HG03520 (cell line): ENCODE data around the gene MUTYH.
"Not testable (repeated sequence)": the region's sequence is repeated elsewhere in the genome, so short reads cannot be mapped to it uniquely, and the experiment has no call there.

ENCODE experiments used
- ATAC-seq: cut with Tn5 transposase; IDR thresholded peaks from one replicate; pipeline ENCODE4 v1.9.1; 2021; ENCODE audit warnings: mild to moderate bottlenecking, moderate library complexity; ENCODE audit not compliant: unreplicated experiment

The MUTYH gene

GRCh38 chr1:45325851-45326506 is 14.3 kb downstream of the MUTYH start:
- no peak for ATAC-seq

DNA sequence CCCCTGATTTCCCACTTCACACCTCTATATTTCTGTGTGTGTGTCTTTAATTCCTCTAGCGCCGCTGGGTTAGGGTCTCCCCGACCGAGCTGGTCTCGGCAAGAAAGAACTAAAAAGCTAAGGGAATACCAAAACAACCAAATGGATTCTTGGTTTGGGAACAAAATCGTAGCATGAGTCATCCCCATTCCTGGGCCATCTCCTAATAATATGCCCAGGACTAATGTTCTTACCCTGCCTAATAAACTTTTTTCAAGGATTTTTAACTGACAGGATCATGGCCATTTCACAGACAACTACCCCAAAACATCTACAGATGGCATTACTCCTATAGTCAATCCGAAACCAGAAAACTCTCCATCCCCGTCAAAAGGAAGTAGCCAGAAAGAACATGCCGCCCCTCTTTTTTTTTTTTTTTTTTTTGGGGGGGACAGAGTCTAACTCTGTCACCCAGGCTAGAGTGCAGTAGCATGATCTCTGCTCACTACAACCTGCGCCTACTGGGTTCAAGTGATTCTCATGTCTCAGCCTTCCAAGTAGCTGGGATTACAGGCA is 17.7 kb downstream of the MUTYH start:
- ATAC-seq: no peak

DNA sequence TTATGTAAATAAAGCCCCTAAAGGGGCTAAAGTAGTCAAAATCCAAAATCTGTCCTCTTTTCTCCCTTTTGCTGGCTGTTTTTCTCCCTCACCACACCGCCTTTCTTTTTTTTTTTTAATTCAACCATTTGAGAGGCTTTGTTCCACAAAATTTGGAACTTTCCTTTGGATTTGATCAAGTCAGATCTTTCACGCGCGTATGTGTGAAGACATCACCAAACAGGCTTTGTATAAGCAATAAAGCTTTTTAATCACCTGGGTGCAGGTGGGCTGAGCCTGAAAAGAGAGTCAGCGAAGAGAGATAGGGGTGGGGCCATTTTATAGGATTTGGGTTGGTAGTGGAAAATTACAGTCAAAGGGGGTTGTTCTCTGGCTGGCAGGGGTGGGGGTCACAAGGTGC is 18.8 kb downstream of the MUTYH start:
- ATAC-seq: no peak

GRCh38 chr1:45319761-45320160 is 20.5 kb downstream of the MUTYH start:
- no peak for ATAC-seq

DNA sequence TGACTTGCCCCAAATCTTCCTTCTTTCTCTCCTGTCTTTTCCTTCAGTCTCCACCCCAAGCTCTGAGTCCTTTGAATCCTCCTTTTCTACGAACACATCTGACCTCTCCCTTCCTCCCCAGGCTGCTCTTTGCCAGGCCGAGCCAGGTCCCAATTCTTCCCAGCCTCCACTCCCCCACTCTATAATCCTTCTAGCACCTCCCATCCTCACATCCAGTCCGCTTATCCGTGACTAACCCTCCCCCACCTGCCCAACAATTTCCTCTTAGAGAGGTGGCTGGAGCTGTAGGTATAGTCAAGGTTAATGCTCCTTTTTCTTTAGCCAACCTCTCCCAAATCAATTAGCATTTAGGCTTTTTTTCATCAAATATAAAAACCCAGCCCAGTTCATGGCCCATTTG is 23.1 kb downstream of the MUTYH start:
- ATAC-seq: no peak

DNA sequence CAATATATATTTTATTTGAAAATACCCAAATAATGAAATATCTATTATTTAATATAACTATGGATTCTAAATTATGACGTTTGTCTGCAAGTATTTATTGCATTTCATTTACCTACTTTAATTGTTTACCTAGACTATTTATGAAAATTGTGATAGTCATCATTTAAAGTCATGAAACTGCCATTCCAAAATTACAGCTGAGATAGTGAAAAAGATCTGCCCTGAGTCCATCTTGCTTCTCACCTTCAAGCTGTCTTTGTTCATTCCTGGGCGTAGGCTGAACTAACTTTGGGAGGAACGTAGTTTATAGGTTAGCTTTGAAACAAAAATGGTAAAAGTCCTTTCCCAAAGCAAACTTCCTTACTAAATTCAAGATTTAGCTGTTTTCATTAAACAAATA is 26.0 kb downstream of the MUTYH start:
- no peak for ATAC-seq

- ATAC-seq: no peak
Observed at GRCh38 chr1:45306905-45307304, 33.3 kb downstream of the MUTYH start.

DNA sequence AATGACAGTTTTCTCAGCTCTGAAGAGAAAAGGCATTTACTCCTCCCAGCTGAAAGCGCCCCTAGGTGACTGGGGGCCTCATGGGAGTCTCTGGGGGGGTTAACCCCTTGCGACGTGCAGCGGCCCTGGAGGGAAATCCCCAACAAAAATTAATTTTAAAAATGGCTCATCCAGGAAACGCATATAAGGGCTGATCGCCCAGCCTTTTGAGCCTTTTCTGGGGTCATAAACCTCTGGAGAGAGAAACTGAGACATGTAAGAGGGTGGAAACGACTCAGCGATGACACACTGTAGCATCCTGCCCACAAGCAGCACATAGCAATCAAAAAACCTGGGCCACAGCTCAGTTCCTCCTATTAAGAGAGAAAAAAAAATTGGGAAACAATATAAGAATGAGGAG is 33.9 kb downstream of the MUTYH start:
- ATAC-seq: no peak

- no peak for ATAC-seq
Observed at GRCh38 chr1:45305231-45305630, 35.0 kb downstream of the MUTYH start.

- no peak for ATAC-seq
Observed at GRCh38 chr1:45304311-45305081, 35.7 kb downstream of the MUTYH start.

DNA sequence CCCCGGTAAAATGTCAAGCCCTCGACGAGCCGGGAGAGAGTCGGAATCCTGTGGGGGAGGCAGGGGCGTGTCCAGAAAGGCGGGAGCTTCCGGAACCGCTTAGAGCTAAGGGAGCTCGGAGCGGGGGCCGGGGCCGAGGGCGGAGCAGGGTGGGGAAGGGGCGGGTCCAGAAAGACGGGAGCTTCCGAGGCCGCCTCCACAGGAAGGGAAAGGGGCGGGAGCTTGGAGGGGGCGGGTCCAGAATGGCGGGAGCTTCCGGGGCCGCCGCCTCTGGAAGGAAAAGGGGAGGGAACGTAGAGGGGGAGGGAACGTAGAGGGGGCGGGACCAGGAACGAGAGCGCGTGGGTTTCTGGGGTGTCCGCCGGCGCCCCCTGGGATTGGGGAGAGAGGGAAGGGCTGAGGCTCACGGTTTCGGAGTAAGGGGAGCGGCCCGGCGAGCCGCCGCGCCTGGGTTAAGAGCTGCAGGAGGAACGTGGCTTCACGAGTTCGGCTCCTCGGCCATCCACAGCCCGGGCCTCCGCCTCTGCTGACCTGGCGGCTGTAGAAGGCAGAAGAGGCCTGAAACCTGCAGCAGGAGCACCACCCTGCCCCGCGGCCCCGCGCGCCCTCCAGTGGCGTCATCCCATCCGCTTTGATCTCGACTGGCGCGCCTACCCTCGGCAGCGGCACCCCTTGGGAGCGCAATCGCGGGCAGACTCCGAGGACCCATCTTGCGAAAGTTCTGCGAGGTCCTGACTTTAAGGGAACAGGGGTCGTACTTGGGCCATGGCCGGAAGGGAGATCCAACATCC is 36.5 kb downstream of the MUTYH start:
- ATAC-seq: peak; percentile 73

DNA sequence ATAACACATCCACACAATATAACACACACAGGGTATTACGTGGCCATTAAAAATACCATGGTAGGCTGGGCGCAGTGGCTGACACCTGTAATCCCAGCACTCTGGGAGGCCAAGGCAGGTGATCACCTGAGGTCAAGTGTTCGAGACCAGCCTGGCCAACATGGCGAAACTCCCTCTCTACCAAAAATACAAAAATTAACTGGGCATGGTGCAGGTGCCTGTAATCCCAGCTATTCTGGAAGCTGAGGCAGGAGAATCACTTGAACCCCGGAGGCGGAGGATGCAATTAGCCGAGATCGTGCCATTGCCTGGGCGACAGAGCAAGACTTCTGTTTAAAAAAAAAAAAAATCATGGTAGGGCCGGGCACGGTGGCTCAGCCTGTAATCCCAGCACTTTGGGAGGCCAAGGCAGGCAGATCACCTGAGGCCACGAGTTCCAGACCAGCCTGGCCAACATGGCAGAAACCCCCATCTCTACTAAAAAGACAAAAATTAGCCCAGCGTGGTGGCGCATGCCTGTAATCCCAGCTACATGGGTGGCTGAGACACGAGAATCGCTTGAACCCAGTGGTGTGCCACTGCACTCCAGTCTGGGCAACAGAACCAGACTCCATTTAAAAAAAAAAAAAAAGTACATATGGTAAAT is 37.6 kb downstream of the MUTYH start:
- ATAC-seq: no peak

- ATAC-seq: no peak
Observed at GRCh38 chr1:45300669-45300997, 39.6 kb downstream of the MUTYH start.

DNA sequence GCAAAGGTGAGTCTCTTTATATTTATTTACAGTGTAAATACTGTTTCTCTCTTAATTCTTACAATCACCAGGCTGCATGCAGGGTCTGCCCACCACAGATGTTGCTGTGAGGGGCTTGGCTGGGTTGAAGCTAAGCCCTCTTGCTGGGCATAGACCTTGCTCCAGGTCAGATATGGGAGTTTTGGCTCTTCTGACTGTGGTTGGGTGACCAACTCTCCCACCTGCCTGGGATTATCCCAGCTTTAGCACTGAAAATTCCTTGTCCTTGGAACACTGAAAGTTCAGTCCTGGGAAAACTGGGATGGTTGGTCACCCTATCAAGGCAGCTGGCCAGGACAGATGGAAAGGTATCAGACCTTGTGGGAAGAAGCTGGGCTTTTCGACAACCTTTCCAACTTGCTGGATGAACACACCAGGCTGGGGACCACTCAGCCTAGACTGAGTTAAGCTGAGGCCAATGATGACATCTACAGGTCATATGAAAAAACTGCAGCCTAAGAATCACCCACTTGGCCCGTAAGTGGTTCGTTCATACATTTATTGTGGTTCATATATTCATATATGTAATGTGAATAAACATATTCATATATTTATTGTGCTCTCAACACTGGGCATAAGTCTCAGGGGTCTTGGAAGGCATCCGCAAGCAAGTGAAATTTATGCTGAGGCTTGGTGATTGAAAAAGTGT is 40.1 kb downstream of the MUTYH start:
- ATAC-seq: no peak

GRCh38 chr1:45299296-45299695 is 40.9 kb downstream of the MUTYH start:
- no peak for ATAC-seq

GRCh38 chr1:45297666-45298356 is 42.4 kb downstream of the MUTYH start:
- no peak for ATAC-seq

- no peak for ATAC-seq
Observed at GRCh38 chr1:45291716-45292115, 48.5 kb downstream of the MUTYH start.

DNA sequence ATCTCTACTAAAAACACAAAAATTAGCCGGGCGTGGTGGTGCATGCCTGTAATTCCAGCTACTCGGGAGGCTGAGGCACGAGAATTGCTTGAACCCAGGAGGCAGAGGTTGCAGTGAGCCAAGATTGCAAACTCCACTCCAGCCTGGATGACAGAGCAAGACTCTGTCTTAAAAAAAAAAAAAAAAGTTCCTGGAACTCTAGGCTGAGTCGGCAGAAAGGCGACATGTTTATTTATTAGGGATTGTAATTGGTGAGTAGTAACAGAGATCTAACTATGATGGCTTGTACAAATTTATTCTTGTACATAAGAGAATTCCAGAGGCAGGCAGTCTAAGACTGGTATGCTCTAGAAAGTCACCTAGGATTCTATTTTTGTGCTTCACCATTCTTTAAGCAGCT is 49.2 kb downstream of the MUTYH start:
- ATAC-seq: not testable (repeated sequence)

DNA sequence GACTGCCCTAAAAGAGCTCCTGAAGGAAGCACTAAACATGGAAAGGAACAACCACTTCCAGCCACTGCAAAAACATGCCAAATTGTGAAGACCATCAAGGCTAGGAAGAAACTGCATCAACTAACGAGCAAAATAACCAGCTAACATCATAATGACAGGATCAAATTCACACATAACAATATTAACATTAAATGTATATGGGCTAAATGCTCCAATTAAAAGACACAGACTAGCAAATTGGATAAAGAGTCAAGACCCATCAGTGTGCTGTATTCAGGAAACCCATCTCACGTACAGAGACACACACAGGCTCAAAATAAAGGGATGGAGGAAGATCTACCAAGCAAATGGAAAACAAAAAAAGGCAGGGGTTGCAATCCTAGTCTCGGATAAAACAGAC is 53.7 kb downstream of the MUTYH start:
- ATAC-seq: not testable (repeated sequence)

GRCh38 chr1:45284858-45285257 is 55.4 kb downstream of the MUTYH start:
- not testable (repeated sequence) for ATAC-seq
